Measurements from ENCODE around the gene WNT7B.

DNA sequence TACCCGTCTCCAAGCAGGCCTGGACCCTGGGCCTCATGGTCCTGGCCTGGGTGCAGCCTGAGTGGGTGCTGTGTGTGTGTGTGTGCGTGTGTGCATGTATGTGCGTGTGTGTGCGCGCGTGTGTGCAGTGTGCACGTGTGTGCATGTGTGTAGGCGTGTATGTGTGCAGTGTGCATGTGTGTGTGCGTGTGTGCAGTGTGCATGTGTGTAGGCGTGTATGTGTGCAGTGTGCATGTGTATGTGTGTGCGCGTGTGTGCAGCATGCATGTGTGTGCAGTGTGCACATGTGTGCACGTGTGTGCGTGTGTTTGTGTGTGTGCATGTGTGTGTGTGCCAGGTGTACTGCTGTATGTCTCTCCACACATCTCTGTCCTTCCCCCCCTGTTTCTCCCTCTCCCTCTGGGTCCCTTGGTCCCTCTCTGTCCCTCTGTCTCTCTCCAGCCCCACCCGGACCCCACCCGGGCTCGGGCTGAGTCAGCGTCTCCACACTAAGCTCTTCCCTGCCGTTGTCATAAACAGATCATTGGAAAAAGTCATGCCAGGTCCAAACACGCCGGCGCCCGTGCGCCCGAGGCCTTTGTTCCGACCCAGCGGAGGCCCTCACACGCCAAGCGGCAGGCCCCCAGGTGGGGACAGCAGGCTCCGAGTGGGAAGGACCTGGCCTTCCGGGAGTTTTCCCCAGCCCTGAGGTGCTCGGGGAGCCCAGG lies 34.0 kb downstream of the WNT7B start:
- no peak for TF ChIP-seq FOXJ3 (CRISPR knock-in tag; IDR thresholded peaks at IDR 0.05)
- TF ChIP-seq MXI1 (IDR thresholded peaks at IDR 0.05; ENCODE audit: low read depth, low read length), result no peak
- no peak for TF ChIP-seq EZH2phosphoT487 (IDR thresholded peaks at IDR 0.05; ENCODE audit: borderline replicate concordance, low read depth)
- TF ChIP-seq, protein P1, sequence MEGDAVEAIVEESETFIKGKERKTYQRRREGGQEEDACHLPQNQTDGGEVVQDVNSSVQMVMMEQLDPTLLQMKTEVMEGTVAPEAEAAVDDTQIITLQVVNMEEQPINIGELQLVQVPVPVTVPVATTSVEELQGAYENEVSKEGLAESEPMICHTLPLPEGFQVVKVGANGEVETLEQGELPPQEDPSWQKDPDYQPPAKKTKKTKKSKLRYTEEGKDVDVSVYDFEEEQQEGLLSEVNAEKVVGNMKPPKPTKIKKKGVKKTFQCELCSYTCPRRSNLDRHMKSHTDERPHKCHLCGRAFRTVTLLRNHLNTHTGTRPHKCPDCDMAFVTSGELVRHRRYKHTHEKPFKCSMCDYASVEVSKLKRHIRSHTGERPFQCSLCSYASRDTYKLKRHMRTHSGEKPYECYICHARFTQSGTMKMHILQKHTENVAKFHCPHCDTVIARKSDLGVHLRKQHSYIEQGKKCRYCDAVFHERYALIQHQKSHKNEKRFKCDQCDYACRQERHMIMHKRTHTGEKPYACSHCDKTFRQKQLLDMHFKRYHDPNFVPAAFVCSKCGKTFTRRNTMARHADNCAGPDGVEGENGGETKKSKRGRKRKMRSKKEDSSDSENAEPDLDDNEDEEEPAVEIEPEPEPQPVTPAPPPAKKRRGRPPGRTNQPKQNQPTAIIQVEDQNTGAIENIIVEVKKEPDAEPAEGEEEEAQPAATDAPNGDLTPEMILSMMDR (IDR thresholded peaks at IDR 0.05), result no peak
